ENCODE results near the gene GRIK4. TPM values are rescaled to one million over a fixed set of nuclear protein-coding genes. Genes with fewer than 3 reads are reported as not detected.

GRIK4 gene
- total RNA-seq, 1 donor from 2014 or later, result 0.89 TPM

DNA sequence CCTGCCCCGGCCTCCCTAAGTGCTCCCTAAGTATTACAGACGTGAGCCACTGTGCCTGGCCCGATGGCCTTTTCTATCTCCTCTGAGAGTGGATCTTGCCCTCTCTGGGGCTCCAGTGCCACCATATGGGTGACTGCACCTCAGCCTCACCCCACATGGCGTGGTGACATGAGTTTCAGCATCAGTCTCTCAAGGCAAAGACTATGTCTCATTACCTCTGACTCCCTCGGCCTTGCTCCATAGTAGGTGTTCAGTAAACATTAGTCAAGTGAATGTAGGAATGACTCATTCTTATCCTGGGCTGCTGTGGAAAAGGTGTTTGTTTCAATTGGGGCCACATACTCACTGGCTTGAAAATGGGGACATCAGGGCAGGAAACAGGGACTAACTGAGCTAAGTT is 168.8 kb downstream of the GRIK4 start:
- Mint-ChIP-seq H3K27me3 (ENCODE audit: low read depth) (peaks cover 7% of the 10 kb centered on the region), H3K4me3 (no peak overlapping the region)
- no peak for DNase-seq (ENCODE audit: low read depth, low spot score)

DNA sequence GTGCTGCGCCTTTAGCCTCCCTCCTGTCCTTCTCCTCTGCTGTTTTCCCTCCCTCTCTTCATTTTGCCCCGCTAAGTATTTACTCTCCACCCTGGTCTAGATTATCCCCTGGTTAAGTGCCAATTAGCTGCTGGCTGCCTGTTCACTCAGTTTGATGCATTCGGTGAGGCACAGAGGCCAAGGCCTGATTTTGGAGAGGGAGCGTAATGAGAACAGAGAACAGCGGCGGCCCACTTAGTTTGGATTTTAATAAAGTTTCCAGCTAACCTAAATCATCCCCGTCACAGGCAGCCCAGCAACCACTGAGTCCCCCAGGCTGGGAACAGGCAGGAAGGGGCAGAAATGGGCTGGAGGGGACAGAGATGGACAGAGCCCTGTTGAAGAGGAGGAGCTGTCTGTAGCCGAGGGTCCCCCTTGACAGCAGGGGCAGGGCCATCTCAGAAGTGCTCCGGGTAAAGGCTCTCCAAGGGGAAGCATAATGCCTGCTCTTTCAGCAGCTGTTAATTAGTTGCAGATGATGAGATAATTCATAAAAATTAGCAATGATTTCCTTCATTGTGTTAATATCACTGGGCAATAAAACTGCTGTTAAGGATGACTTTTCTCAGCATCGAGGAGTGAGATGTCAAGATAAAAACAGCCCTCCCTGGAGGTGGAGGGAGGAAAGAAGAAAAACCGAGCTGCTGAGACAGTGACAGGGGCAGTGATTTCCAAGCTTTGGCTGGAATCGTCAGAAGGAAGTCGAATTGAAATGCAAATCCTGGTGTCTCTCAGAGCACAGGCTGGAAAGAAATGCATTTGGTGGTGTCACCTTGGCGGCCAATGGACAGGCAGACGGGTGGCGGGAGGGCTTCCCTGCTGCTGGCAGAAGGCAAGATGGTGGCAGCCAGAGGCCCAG is 170.1 kb downstream of the GRIK4 start:
- Mint-ChIP-seq H3K4me1 (peaks cover 17% of the 10 kb centered on the region), H3K9me3 (no peaks in the 10 kb centered on the region), H3K27ac (ENCODE audit: unreplicated experiment) (peak overlapping the region; percentile 22), H3K36me3 (ENCODE audit: low read depth) (no peaks in the 10 kb centered on the region), H3K4me3 (no peak overlapping the region), H3K27me3 (ENCODE audit: low read depth) (peaks cover 11% of the 10 kb centered on the region)
- TF ChIP-seq, protein P1, sequence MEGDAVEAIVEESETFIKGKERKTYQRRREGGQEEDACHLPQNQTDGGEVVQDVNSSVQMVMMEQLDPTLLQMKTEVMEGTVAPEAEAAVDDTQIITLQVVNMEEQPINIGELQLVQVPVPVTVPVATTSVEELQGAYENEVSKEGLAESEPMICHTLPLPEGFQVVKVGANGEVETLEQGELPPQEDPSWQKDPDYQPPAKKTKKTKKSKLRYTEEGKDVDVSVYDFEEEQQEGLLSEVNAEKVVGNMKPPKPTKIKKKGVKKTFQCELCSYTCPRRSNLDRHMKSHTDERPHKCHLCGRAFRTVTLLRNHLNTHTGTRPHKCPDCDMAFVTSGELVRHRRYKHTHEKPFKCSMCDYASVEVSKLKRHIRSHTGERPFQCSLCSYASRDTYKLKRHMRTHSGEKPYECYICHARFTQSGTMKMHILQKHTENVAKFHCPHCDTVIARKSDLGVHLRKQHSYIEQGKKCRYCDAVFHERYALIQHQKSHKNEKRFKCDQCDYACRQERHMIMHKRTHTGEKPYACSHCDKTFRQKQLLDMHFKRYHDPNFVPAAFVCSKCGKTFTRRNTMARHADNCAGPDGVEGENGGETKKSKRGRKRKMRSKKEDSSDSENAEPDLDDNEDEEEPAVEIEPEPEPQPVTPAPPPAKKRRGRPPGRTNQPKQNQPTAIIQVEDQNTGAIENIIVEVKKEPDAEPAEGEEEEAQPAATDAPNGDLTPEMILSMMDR (conservative IDR thresholded peaks at IDR 0.05), result no peak
- DNase-seq (ENCODE audit: low read depth, low spot score), result no peak

More for the DNA sequence above, 168.8 kb downstream of the GRIK4 start:
- TF ChIP-seq, protein P1 (conservative IDR thresholded peaks at IDR 0.05), result no peak
- H3K9me3 Mint-ChIP-seq, result no peaks in the 10 kb centered on the region
- H3K36me3 Mint-ChIP-seq (ENCODE audit: low read depth), result no peaks in the 10 kb centered on the region
- peaks cover 17% of the 10 kb centered on the region for H3K4me1 Mint-ChIP-seq
- H3K27ac Mint-ChIP-seq (ENCODE audit: unreplicated experiment), result no peak overlapping the region

DNA sequence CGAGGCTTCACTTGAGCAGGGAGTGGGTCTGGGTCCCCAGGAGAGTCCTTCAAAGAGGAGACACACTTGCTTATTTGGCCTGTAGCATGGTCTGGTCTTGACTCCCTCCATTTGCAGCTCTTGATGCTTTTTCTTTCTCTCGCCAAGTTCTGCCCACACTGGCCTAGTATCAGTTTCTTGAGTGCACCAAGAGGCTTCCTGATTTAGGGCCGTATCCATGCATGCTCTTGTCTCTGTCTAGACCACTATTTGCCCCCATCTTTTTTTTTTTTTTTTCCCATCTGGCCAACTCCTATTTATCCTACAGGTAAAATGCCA is 170.7 kb downstream of the GRIK4 start:
- TF ChIP-seq, protein P1 (conservative IDR thresholded peaks at IDR 0.05), result no peak
- H3K4me3 Mint-ChIP-seq, result no peak overlapping the region
- H3K4me1 Mint-ChIP-seq, result peaks cover 17% of the 10 kb centered on the region
- no peaks in the 10 kb centered on the region for H3K36me3 Mint-ChIP-seq (ENCODE audit: low read depth)
- no peak overlapping the region for H3K27ac Mint-ChIP-seq (ENCODE audit: unreplicated experiment)
- no peaks in the 10 kb centered on the region for H3K9me3 Mint-ChIP-seq
- DNase-seq (ENCODE audit: low read depth, low spot score), result no peak
- peaks cover 10% of the 10 kb centered on the region for H3K27me3 Mint-ChIP-seq (ENCODE audit: low read depth)

DNA sequence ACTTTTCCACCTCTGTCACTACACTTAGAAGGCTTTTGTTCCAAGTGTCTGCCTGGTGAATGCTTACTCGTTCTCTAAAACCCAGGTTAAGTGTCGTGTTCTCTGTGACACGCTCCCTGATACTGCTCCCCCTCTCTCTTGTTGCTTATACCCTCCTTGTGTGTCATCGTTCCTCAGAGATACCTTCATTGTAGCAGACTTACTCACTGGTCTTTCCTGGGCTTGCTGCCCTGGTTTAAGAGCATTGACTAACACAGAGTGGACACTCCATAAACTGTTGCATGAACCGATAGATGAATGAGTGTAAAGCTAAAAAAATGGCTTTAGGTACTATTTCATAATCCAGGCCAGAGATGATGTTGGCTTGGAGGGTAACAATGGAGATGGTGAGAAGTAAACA is 171.3 kb downstream of the GRIK4 start:
- H3K9me3 Mint-ChIP-seq, result no peaks in the 10 kb centered on the region

DNA sequence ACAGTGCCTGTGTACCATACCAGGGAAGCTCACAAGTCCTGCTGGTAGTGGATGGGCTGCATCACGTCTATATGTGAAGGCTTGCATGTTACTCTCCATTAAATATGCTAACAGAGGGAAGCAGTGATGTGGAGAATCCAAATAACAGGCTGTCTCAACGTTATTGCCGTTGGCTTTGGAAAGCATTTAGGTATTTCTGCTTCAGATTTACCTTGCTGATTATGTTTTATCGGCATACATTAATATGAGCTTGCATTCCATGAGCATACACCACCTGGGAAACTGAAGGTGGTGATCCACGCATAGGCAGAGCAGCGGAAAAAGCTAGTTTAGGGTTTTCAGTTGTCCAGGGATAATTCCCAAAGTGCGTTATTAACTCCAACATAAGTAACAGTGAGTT is 175.0 kb downstream of the GRIK4 start:
- TF ChIP-seq, protein P1 (conservative IDR thresholded peaks at IDR 0.05), result no peak
- Mint-ChIP-seq H3K9me3 (no peaks in the 10 kb centered on the region), H3K4me1 (peaks cover 16% of the 10 kb centered on the region), H3K27me3 (ENCODE audit: low read depth) (peaks cover 8% of the 10 kb centered on the region), H3K36me3 (ENCODE audit: low read depth) (no peaks in the 10 kb centered on the region), H3K4me3 (no peak overlapping the region), H3K27ac (ENCODE audit: unreplicated experiment) (no peak overlapping the region)
- no peak for DNase-seq (ENCODE audit: low read depth, low spot score)

More for the DNA sequence above, 171.3 kb downstream of the GRIK4 start:
- H3K4me3 Mint-ChIP-seq, result no peak overlapping the region
- H3K36me3 Mint-ChIP-seq (ENCODE audit: low read depth), result no peaks in the 10 kb centered on the region
- no peak overlapping the region for H3K27ac Mint-ChIP-seq (ENCODE audit: unreplicated experiment)
- H3K4me1 Mint-ChIP-seq, result peaks cover 17% of the 10 kb centered on the region
- TF ChIP-seq, protein P1 (conservative IDR thresholded peaks at IDR 0.05), result no peak
- DNase-seq (ENCODE audit: low read depth, low spot score), result no peak
- H3K27me3 Mint-ChIP-seq (ENCODE audit: low read depth), result peaks cover 8% of the 10 kb centered on the region
